ENCODE results near the gene NFAT5.
"Not testable (repeated sequence)": the region's sequence is repeated elsewhere in the genome, so short reads cannot be mapped to it uniquely, and the experiment has no call there.

DNA sequence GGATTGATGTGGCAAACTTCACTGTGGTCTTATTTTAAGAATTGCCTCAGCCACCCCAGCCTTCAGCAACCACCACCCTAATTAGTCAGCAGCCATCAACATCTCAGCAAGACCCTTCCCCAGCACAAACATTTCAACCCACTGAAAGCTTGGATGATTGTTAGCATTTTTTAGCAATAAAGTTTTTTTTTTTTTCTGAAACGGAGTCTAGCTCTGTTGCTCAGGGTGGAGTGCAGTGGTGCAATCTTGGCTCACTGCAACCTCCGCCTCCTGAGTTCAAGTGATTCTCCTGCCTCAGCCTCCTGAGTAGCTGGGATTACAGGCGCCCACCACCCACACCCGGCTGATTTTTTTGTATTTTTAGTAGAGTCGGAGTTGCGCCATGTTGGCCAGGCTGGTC lies 19.1 kb upstream of the NFAT5 start:
- TF ChIP-seq, protein P1, sequence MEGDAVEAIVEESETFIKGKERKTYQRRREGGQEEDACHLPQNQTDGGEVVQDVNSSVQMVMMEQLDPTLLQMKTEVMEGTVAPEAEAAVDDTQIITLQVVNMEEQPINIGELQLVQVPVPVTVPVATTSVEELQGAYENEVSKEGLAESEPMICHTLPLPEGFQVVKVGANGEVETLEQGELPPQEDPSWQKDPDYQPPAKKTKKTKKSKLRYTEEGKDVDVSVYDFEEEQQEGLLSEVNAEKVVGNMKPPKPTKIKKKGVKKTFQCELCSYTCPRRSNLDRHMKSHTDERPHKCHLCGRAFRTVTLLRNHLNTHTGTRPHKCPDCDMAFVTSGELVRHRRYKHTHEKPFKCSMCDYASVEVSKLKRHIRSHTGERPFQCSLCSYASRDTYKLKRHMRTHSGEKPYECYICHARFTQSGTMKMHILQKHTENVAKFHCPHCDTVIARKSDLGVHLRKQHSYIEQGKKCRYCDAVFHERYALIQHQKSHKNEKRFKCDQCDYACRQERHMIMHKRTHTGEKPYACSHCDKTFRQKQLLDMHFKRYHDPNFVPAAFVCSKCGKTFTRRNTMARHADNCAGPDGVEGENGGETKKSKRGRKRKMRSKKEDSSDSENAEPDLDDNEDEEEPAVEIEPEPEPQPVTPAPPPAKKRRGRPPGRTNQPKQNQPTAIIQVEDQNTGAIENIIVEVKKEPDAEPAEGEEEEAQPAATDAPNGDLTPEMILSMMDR (IDR thresholded peaks at IDR 0.05), result not testable (repeated sequence)
- not testable (repeated sequence) for TF ChIP-seq POLR2A (IDR thresholded peaks at IDR 0.05)

Measured in ovary (tissue), 3 donors.